Measurements from ENCODE around the gene DAB1. TPM values are rescaled to one million over a fixed set of nuclear protein-coding genes. Genes with fewer than 3 reads are reported as not detected.
"Not testable (repeated sequence)": the region's sequence is repeated elsewhere in the genome, so short reads cannot be mapped to it uniquely, and the experiment has no call there.

Gene DAB1
- total RNA-seq, 1 experiment from 2014 or later: not detected

- no peak for DNase-seq (ENCODE audit: low read depth, low spot score)
- in situ Hi-C loops (cut with HindIII; ENCODE audit: low pct_unique_long_range_greater_than_20kb, low sequenced_read_pairs): no loop called here
These were observed 194.8 kb downstream of the DAB1 start for GRCh38 chr1:57229076-57229475.

GRCh38 chr1:57222801-57223200 is 201.1 kb downstream of the DAB1 start:
- DNase-seq (ENCODE audit: low read depth, low spot score): no peak
- in situ Hi-C loops (cut with HindIII; ENCODE audit: low pct_unique_long_range_greater_than_20kb, low sequenced_read_pairs): no loop called here

GRCh38 chr1:57222307-57222706 is 201.6 kb downstream of the DAB1 start:
- DNase-seq (ENCODE audit: low read depth, low spot score): no peak
- in situ Hi-C loops (cut with HindIII; ENCODE audit: low pct_unique_long_range_greater_than_20kb, low sequenced_read_pairs): no loop called here

GRCh38 chr1:57220905-57221304 is 203.0 kb downstream of the DAB1 start:
- in situ Hi-C loops (cut with HindIII; ENCODE audit: low pct_unique_long_range_greater_than_20kb, low sequenced_read_pairs); DNase-seq (ENCODE audit: low read depth, low spot score): not testable (repeated sequence)

- in situ Hi-C loops (cut with HindIII; ENCODE audit: low pct_unique_long_range_greater_than_20kb, low sequenced_read_pairs): no loop called here
- DNase-seq (ENCODE audit: low read depth, low spot score): no peak
These were observed 205.3 kb downstream of the DAB1 start for GRCh38 chr1:57218487-57219079.

GRCh38 chr1:57217905-57218304 is 206.0 kb downstream of the DAB1 start:
- in situ Hi-C loops (cut with HindIII; ENCODE audit: low pct_unique_long_range_greater_than_20kb, low sequenced_read_pairs): no loop called here

GRCh38 chr1:57214951-57215575 is 208.8 kb downstream of the DAB1 start:
- in situ Hi-C loops (cut with HindIII; ENCODE audit: low pct_unique_long_range_greater_than_20kb, low sequenced_read_pairs): no loop called here
- peak; percentile 25 for DNase-seq (ENCODE audit: low read depth, low spot score)

More at GRCh38 chr1:57217905-57218304, 206.0 kb downstream of the DAB1 start:
- DNase-seq (ENCODE audit: low read depth, low spot score): no peak

- in situ Hi-C loops (cut with HindIII; ENCODE audit: low pct_unique_long_range_greater_than_20kb, low sequenced_read_pairs): no loop called here
- no peak for DNase-seq (ENCODE audit: low read depth, low spot score)
These were observed 213.0 kb downstream of the DAB1 start for GRCh38 chr1:57210881-57211280.

- in situ Hi-C loops (cut with HindIII; ENCODE audit: low pct_unique_long_range_greater_than_20kb, low sequenced_read_pairs): no loop called here
- DNase-seq (ENCODE audit: low read depth, low spot score): no peak
These were observed 214.4 kb downstream of the DAB1 start for GRCh38 chr1:57209495-57209894.

- no peak for DNase-seq (ENCODE audit: low read depth, low spot score)
- in situ Hi-C loops (cut with HindIII; ENCODE audit: low pct_unique_long_range_greater_than_20kb, low sequenced_read_pairs): no loop called here
These were observed 215.0 kb downstream of the DAB1 start for GRCh38 chr1:57208741-57209302.

GRCh38 chr1:57206038-57206437 is 217.8 kb downstream of the DAB1 start:
- no peak for DNase-seq (ENCODE audit: low read depth, low spot score)
- in situ Hi-C loops (cut with HindIII; ENCODE audit: low pct_unique_long_range_greater_than_20kb, low sequenced_read_pairs): no loop called here

- in situ Hi-C loops (cut with HindIII; ENCODE audit: low pct_unique_long_range_greater_than_20kb, low sequenced_read_pairs): no loop called here
- DNase-seq (ENCODE audit: low read depth, low spot score): no peak
These were observed 218.7 kb downstream of the DAB1 start for GRCh38 chr1:57204942-57205787.

- DNase-seq (ENCODE audit: low read depth, low spot score): no peak
- in situ Hi-C loops (cut with HindIII; ENCODE audit: low pct_unique_long_range_greater_than_20kb, low sequenced_read_pairs): no loop called here
These were observed 219.8 kb downstream of the DAB1 start for GRCh38 chr1:57204091-57204490.

- in situ Hi-C loops (cut with HindIII; ENCODE audit: low pct_unique_long_range_greater_than_20kb, low sequenced_read_pairs): no loop called here
- no peak for DNase-seq (ENCODE audit: low read depth, low spot score)
These were observed 221.6 kb downstream of the DAB1 start for GRCh38 chr1:57202241-57202640.

GRCh38 chr1:57198912-57199311 is 224.9 kb downstream of the DAB1 start:
- no peak for DNase-seq (ENCODE audit: low read depth, low spot score)
- in situ Hi-C loops (cut with HindIII; ENCODE audit: low pct_unique_long_range_greater_than_20kb, low sequenced_read_pairs): no loop called here

GRCh38 chr1:57195436-57195941 is 228.4 kb downstream of the DAB1 start:
- no peak for DNase-seq (ENCODE audit: low read depth, low spot score)
- in situ Hi-C loops (cut with HindIII; ENCODE audit: low pct_unique_long_range_greater_than_20kb, low sequenced_read_pairs): no loop called here

GRCh38 chr1:57192222-57192621 is 231.6 kb downstream of the DAB1 start:
- DNase-seq (ENCODE audit: low read depth, low spot score): peak; percentile 15
- in situ Hi-C loops (cut with HindIII; ENCODE audit: low pct_unique_long_range_greater_than_20kb, low sequenced_read_pairs): no loop called here

- no peak for DNase-seq (ENCODE audit: low read depth, low spot score)
- in situ Hi-C loops (cut with HindIII; ENCODE audit: low pct_unique_long_range_greater_than_20kb, low sequenced_read_pairs): no loop called here
These were observed 233.0 kb downstream of the DAB1 start for GRCh38 chr1:57190898-57191297.

Data from SK-MEL-5 (cell line).